22Rv1 (cell line): ENCODE data around the gene TPST2.

Experiments used
- ZFX ChIP-seq: fragments of 450-650 bp; IDR thresholded peaks from 2 replicates; pipeline ENCODE4 v1.6.1; 2017; ENCODE audit warnings: antibody characterized with exemption, borderline replicate concordance
- TF ChIP-seq, protein P1 (sequence below): fragments of 450-650 bp; IDR thresholded peaks from 2 replicates; pipeline ENCODE4 v1.5.1; 2017; ENCODE audit warnings: mild to moderate bottlenecking

DNA sequence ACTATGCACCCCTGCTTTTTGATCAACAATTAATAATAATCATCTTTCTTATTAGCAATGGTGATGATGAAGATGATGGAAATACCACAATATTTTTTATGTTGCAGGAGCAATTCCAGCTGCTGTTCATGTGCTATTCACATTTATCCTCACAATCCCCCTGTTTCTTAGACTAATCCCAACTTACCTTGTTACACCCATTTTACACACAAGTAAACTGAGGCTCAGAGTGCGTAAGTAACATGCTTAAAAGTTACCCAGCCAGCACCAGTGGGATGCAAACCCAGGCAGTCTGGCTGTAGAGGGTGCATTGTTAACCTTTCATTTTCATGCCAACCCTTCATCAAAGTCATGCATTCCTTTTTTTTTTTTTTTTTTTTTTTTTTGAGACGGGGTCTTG is 30.3 kb upstream of the TPST2 start:
- TF ChIP-seq, protein P1, sequence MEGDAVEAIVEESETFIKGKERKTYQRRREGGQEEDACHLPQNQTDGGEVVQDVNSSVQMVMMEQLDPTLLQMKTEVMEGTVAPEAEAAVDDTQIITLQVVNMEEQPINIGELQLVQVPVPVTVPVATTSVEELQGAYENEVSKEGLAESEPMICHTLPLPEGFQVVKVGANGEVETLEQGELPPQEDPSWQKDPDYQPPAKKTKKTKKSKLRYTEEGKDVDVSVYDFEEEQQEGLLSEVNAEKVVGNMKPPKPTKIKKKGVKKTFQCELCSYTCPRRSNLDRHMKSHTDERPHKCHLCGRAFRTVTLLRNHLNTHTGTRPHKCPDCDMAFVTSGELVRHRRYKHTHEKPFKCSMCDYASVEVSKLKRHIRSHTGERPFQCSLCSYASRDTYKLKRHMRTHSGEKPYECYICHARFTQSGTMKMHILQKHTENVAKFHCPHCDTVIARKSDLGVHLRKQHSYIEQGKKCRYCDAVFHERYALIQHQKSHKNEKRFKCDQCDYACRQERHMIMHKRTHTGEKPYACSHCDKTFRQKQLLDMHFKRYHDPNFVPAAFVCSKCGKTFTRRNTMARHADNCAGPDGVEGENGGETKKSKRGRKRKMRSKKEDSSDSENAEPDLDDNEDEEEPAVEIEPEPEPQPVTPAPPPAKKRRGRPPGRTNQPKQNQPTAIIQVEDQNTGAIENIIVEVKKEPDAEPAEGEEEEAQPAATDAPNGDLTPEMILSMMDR = no peak
- TF ChIP-seq ZFX = no peak
